Measurements from ENCODE around the gene ROMO1. TPM values are rescaled to one million over a fixed set of nuclear protein-coding genes. Genes with fewer than 3 reads are reported as not detected.
"Not testable (repeated sequence)": the region's sequence is repeated elsewhere in the genome, so short reads cannot be mapped to it uniquely, and the experiment has no call there.

Gene ROMO1
- total and polyA plus RNA-seq, 2 experiments from 2014 or later = 205 to 743 TPM

GRCh38 chr20:35708502-35708901 is 9.3 kb downstream of the ROMO1 start:
- no peaks in the 10 kb centered on the region for H3K27me3 ChIP-seq
- H3K36me3 ChIP-seq = peaks cover 93% of the 10 kb centered on the region
- H3K4me3 ChIP-seq = no peak overlapping the region
- no peaks in the 10 kb centered on the region for H3K9me3 ChIP-seq (ENCODE audit: low read depth)
- no peak for DNase-seq (ENCODE audit: low read depth in 1 of 2, low spot score in 1 of 2)
- H3K27ac ChIP-seq = no peak overlapping the region
- TF ChIP-seq CTCF (IDR thresholded peaks at IDR 0.05; ENCODE audit: low read depth, low read length) = no peak
- no peaks in the 10 kb centered on the region for H3K4me1 ChIP-seq (ENCODE audit: low read depth)

- Histone ChIP-seq H3K4me3 (no peak overlapping the region), H3K27me3 (no peaks in the 10 kb centered on the region), H3K9me3 (ENCODE audit: low read depth) (no peaks in the 10 kb centered on the region), H3K27ac (peak overlapping the region; percentile 35), H3K36me3 (peaks cover 93% of the 10 kb centered on the region), H3K4me1 (ENCODE audit: low read depth) (no peaks in the 10 kb centered on the region)
- DNase-seq (ENCODE audit: low read depth in 1 of 2, low spot score in 1 of 2) = no peak
- TF ChIP-seq CTCF (IDR thresholded peaks at IDR 0.05; ENCODE audit: low read depth, low read length) = no peak
Observed at GRCh38 chr20:35709259-35709658, 10.1 kb downstream of the ROMO1 start.

DNA sequence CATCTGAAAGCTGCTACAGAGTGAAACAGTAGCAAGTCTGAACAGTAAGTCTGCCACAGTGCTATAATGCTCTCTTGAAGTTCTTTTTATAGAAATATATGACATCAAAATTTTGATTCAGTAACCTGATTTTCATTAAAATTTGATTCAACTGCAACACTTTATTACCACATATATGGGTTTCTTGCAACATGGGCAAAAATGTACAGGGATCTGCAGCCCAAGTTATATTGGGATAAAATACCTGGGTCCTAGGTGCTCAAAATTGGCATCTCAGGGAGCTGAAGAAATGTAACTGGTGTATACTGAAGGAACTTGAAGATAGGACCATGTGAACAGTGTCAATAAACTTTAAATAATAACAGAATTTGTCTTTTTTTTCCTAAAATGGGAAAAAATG is 10.8 kb downstream of the ROMO1 start:
- H3K4me3 ChIP-seq = no peak overlapping the region
- no peaks in the 10 kb centered on the region for H3K27me3 ChIP-seq
- peaks cover 93% of the 10 kb centered on the region for H3K36me3 ChIP-seq
- no peaks in the 10 kb centered on the region for H3K9me3 ChIP-seq (ENCODE audit: low read depth)
- DNase-seq (ENCODE audit: low read depth in 1 of 2, low spot score in 1 of 2) = no peak
- H3K4me1 ChIP-seq (ENCODE audit: low read depth) = no peaks in the 10 kb centered on the region
- H3K27ac ChIP-seq = peak overlapping the region; percentile 7
- no peak for TF ChIP-seq CTCF (IDR thresholded peaks at IDR 0.05; ENCODE audit: low read depth, low read length)

DNA sequence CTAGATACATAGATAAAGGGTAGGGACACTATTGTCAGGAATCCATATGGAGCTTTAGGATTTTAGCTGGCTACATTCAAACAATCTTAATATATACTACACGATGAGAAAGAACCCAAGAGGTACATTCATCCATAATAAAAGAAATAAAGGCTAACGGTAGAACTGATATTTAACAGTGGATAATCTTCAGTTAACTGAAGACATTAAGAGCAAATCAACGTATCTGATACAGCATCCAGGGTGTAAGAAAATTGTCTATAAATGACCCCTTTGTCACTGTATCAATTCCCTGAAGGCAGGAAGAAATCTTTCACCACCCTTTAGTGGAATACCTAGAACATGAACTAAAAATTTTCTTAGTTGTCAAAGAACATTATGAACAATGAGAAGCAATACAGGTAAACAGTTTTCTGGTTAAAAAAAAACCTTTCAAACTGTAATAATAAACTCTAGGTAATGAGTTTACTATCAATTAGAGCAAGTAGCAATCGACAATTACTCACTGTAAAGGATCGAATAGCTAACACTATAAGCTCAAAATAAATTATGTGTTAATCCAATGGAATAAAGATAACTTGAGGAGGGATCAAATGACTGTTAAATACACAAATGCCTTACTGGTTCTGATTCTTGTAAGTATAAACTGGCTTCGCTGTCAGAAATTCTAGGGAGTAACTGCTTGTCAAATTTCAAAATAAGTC is 11.8 kb downstream of the ROMO1 start:
- Histone ChIP-seq H3K4me1 (ENCODE audit: low read depth) (no peaks in the 10 kb centered on the region), H3K9me3 (ENCODE audit: low read depth) (no peaks in the 10 kb centered on the region), H3K36me3 (peaks cover 91% of the 10 kb centered on the region), H3K4me3 (no peak overlapping the region), H3K27me3 (no peaks in the 10 kb centered on the region), H3K27ac (no peak overlapping the region)
- no peak for TF ChIP-seq CTCF (IDR thresholded peaks at IDR 0.05; ENCODE audit: low read depth, low read length)
- DNase-seq (ENCODE audit: low read depth in 1 of 2, low spot score in 1 of 2) = no peak

DNA sequence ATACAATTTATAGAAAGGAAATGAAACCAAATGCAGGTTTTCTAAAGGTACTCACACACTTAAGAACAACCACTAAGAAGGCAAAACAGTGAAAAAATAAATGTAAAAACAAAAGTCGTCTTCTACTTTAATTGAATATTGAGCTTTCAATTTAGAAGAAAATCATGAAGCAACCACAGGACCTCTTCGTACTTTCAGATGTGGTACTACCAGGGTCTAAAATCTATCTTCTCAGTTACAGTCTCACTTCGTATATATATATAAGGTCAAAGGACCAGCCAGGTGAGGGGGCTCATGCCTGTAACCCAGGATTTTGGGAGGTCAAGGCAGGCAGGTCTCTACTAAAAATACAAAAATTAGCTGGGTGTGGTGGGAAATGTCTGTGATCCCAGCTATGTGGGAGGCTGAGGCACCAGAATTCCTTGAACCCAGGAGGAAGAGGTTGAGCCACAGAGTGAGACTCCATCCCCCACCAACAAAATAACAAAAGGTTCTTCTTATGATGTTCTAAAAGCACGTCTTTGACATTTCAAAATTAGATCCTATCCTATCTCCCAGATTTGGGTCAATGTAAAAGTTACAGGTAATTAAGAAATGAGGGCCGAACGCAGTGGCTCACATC is 12.5 kb downstream of the ROMO1 start:
- no peaks in the 10 kb centered on the region for H3K4me1 ChIP-seq (ENCODE audit: low read depth)
- H3K27ac ChIP-seq = no peak overlapping the region
- TF ChIP-seq CTCF (IDR thresholded peaks at IDR 0.05; ENCODE audit: low read depth, low read length) = no peak
- H3K9me3 ChIP-seq (ENCODE audit: low read depth) = no peaks in the 10 kb centered on the region
- H3K36me3 ChIP-seq = peaks cover 91% of the 10 kb centered on the region
- no peak overlapping the region for H3K4me3 ChIP-seq
- no peaks in the 10 kb centered on the region for H3K27me3 ChIP-seq
- no peak for DNase-seq (ENCODE audit: low read depth in 1 of 2, low spot score in 1 of 2)

DNA sequence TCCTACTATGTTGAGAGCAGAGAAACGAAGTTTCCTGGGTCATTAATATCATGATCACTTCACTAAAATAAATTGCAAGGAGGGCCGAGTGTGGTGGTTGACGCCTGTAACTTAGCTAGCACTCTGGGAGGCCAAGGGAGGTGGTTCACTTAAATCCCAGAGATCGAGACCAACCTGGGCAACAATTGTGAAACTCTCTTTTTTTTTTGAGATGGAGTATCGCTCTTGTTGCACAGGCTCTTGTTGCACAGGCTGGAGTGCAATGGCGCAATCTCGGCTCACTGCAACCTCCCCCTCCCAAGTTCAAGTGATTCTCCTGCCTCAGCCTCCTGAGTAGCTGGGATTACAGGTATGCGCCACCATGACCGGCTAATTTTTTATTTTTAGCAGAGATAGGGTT is 13.9 kb downstream of the ROMO1 start:
- H3K36me3 ChIP-seq = peaks cover 94% of the 10 kb centered on the region
- DNase-seq (ENCODE audit: low read depth in 1 of 2, low spot score in 1 of 2); H3K4me3 ChIP-seq; H3K27me3 ChIP-seq; H3K4me1 ChIP-seq (ENCODE audit: low read depth); H3K9me3 ChIP-seq (ENCODE audit: low read depth); H3K27ac ChIP-seq: not testable (repeated sequence)
